Activated B cell treated with CpG ODN at 0.5 μM for 24 hours (primary cell): ENCODE results near the gene ZBTB2. TPM values are rescaled to one million over a fixed set of nuclear protein-coding genes. Genes with fewer than 3 reads are reported as not detected.
"Not testable (repeated sequence)": the region's sequence is repeated elsewhere in the genome, so short reads cannot be mapped to it uniquely, and the experiment has no call there.

Experiments
- ATAC-seq: fragments of 200-7000 bp; cut with Tn5 transposase; one replicate; pipeline ENCODE4 v1.10.0; 2021; ENCODE audit warnings: low read depth, mild to moderate bottlenecking, moderate library complexity
- CTCF ChIA-PET: fragments of 350-600 bp; sonication (Branson Sonifier 250); formaldehyde crosslinking; loops from one replicate; lab custom pipeline; 2021; ENCODE audit warnings: antibody characterized with exemption; lab: Charles Lee
- POLR2A ChIA-PET: fragments of 350-600 bp; sonication (Branson Sonifier 250); formaldehyde crosslinking; loops from one replicate; lab custom pipeline; 2021; ENCODE audit warnings: antibody characterized with exemption; lab: Charles Lee
- DNase-seq: peaks from one replicate; pipeline ENCODE4 v3.0.0; 2022
- H3K27ac Mint-ChIP-seq: one replicate; pipeline ENCODE4 v1.8.0; 2020; ENCODE audit warnings: mixed read lengths
- H3K27me3 Mint-ChIP-seq: one replicate; pipeline ENCODE4 v1.8.0; 2021; ENCODE audit warnings: mixed read lengths
- H3K36me3 Mint-ChIP-seq: one replicate; pipeline ENCODE4 v1.8.0; 2021; ENCODE audit warnings: low read depth, mixed read lengths
- H3K4me1 Mint-ChIP-seq: one replicate; pipeline ENCODE4 v1.8.0; 2021; ENCODE audit warnings: mixed read lengths
- H3K4me3 Mint-ChIP-seq: one replicate; pipeline ENCODE4 v1.8.0; 2020; ENCODE audit warnings: mild to moderate bottlenecking, mixed read lengths
- H3K9me3 Mint-ChIP-seq: one replicate; pipeline ENCODE4 v1.8.0; 2020; ENCODE audit warnings: mixed read lengths
- CTCF ChIP-seq: fragments of 200-600 bp; IDR thresholded peaks from one replicate; pipeline ENCODE4 v1.8.0; 2022; ENCODE audit warnings: antibody characterized with exemption, mild to moderate bottlenecking
- intact Hi-C: fragments of 100-400 bp; cut with micrococcal nuclease; formaldehyde crosslinking; loops from one replicate; pipeline ENCODE4 v1.15.1; 2024
- total RNA-seq: library from RNA; stranded (reverse); gene quantifications from 2 replicates; pipeline ENCODE4 v1.2.3, GENCODE V29; 2022

Gene ZBTB2
- total RNA-seq, 1 donor from 2014 or later, result 17.3 TPM

- Mint-ChIP-seq H3K27ac (no peak overlapping the region), H3K36me3 (no peaks in the 10 kb centered on the region), H3K4me3 (no peak overlapping the region), H3K4me1 (no peaks in the 10 kb centered on the region), H3K9me3 (peaks cover 6% of the 10 kb centered on the region), H3K27me3 (peaks cover 12% of the 10 kb centered on the region)
- DNase-seq (no peak), ATAC-seq (no peak)
- no peak for TF ChIP-seq CTCF
- CTCF ChIA-PET, result interaction anchor here (0.6 to 1.2 kb wide), 2 partner anchors 312 to 426 kb away, joined by 3 read pairs; no protein-coding TSS in a partner anchor
- intact Hi-C loops, result no loop called here
- POLR2A ChIA-PET, result no interaction called here
Measured at GRCh38 chr6:151317995-151318365, 73.4 kb downstream of the ZBTB2 start.

GRCh38 chr6:151317103-151317994 is 74.0 kb downstream of the ZBTB2 start:
- Mint-ChIP-seq H3K4me1 (no peaks in the 10 kb centered on the region), H3K27ac (no peak overlapping the region), H3K9me3 (peaks cover 6% of the 10 kb centered on the region), H3K4me3 (no peak overlapping the region), H3K36me3 (no peaks in the 10 kb centered on the region), H3K27me3 (peaks cover 8% of the 10 kb centered on the region)
- CTCF ChIA-PET, result interaction anchor here (1.2 kb wide), 1 partner anchor 425 kb away, joined by 3 read pairs; no protein-coding TSS in a partner anchor
- POLR2A ChIA-PET, result no interaction called here
- TF ChIP-seq CTCF, result no peak
- intact Hi-C loops, result no loop called here
- ATAC-seq, result no peak
- DNase-seq, result no peak

GRCh38 chr6:151315661-151316060 is 75.7 kb downstream of the ZBTB2 start:
- H3K9me3 Mint-ChIP-seq, H3K4me3 Mint-ChIP-seq, intact Hi-C loops, H3K36me3 Mint-ChIP-seq, ATAC-seq, DNase-seq, H3K4me1 Mint-ChIP-seq, H3K27ac Mint-ChIP-seq, POLR2A ChIA-PET, CTCF ChIA-PET, H3K27me3 Mint-ChIP-seq: not testable (repeated sequence)

Other genes starting within 250 kb of the ZBTB2 start
- 0.29 and 0.69 TPM in 2 replicates for gene AKAP12, start 151.6 kb downstream of the ZBTB2 start, total RNA-seq
- 12.4 and 17.1 TPM in 2 replicates for gene RMND1, start 60.6 kb upstream of the ZBTB2 start, total RNA-seq
- not detected in 2 replicates for gene CCDC170, start 102.5 kb upstream of the ZBTB2 start, total RNA-seq